CD14-positive monocyte (primary cell): ENCODE results near the gene ITGA11. TPM values are rescaled to one million over a fixed set of nuclear protein-coding genes. Genes with fewer than 3 reads are reported as not detected.

Experiments used
- DNase-seq, 3 donors: peaks; one replicate each; pipeline ENCODE4 v3.0.0-alpha.2; 2011 to 2022
- H2AFZ ChIP-seq: 2 replicates; pipeline ENCODE4 v1.6.0; 2012; ENCODE audit warnings: mild to moderate bottlenecking, low read depth, low read length, inconsistent platforms; ENCODE audit not compliant: insufficient read depth, poor library complexity, severe bottlenecking
- H3K27ac ChIP-seq, 2 donors: 1 replicate in 1 of 2; 2 replicates in 1 of 2; pipeline ENCODE4 v1.5.1; 2012 to 2013; ENCODE audit warnings: low read length in 2 of 2, control low read depth in 1 of 2, inconsistent platforms in 1 of 2, low read depth in 1 of 2, mild to moderate bottlenecking in 1 of 2
- H3K27me3 ChIP-seq, 2 donors: one replicate each; pipeline versions ENCODE4 v1.6.0 to v1.6.1; 2011 to 2013; ENCODE audit warnings: low read length in 2 of 2; ENCODE audit not compliant: control insufficient read depth in 2 of 2, insufficient read depth in 2 of 2
- H3K36me3 ChIP-seq, 2 donors: replicated peaks in 1 of 2; 1 replicate in 1 of 2; 2 replicates in 1 of 2; pipeline versions ENCODE4 v1.5.1 to v1.6.1; 2012 to 2013; ENCODE audit warnings: low read length in 2 of 2, control low read depth in 1 of 2, inconsistent platforms in 1 of 2, mild to moderate bottlenecking in 1 of 2; ENCODE audit not compliant: insufficient read depth in 2 of 2, control insufficient read depth in 1 of 2
- H3K4me1 ChIP-seq, 2 donors: 1 replicate in 1 of 2; 2 replicates in 1 of 2; pipeline versions ENCODE4 v1.5.1 to v1.6.1; 2012 to 2013; ENCODE audit warnings: low read length in 2 of 2, control low read depth in 1 of 2, inconsistent platforms in 1 of 2, mild to moderate bottlenecking in 1 of 2, moderate library complexity in 1 of 2; ENCODE audit not compliant: insufficient read depth in 2 of 2, control insufficient read depth in 1 of 2
- H3K4me2 ChIP-seq: replicated peaks from 2 replicates; pipeline ENCODE3; 2012; ENCODE audit warnings: low read length, moderate library complexity, mild to moderate bottlenecking; ENCODE audit not compliant: poor library complexity, severe bottlenecking; ENCODE audit errors: extremely low read depth
- H3K4me3 ChIP-seq, 3 experiments: fragments of 200-600 bp in 1 of 3; sonication (generic) in 1 of 3; replicated peaks in 1 of 3; 1 replicate in 2 of 3; 2 replicates in 1 of 3; pipeline ENCODE4 v1.5.1; 2011 to 2013; ENCODE audit warnings: low read length in 3 of 3, mild to moderate bottlenecking in 3 of 3, control low read depth in 2 of 3, low read depth in 2 of 3, inconsistent platforms in 1 of 3, moderate library complexity in 1 of 3
- H3K79me2 ChIP-seq: 2 replicates; pipeline ENCODE4 v1.6.0; 2012; ENCODE audit warnings: mild to moderate bottlenecking, control low read depth, inconsistent platforms, low read length, moderate library complexity; ENCODE audit not compliant: insufficient read depth
- H3K9ac ChIP-seq: 2 replicates; pipeline ENCODE4 v1.6.0; 2017; ENCODE audit warnings: low read length, mild to moderate bottlenecking; ENCODE audit not compliant: insufficient read depth, poor library complexity, severe bottlenecking
- H3K9me3 ChIP-seq, 2 donors: replicated peaks in 1 of 2; 1 replicate in 1 of 2; 2 replicates in 1 of 2; pipeline versions ENCODE4 v1.5.1 to v1.6.1; 2012 to 2013; ENCODE audit warnings: low read length in 2 of 2, control low read depth in 1 of 2; ENCODE audit not compliant: control insufficient read depth in 1 of 2, insufficient read depth in 1 of 2
- H4K20me1 ChIP-seq: 2 replicates; pipeline ENCODE4 v1.6.0; 2012; ENCODE audit warnings: mild to moderate bottlenecking, low read length, control low read depth, moderate library complexity; ENCODE audit not compliant: insufficient read depth
- H3K27ac Mint-ChIP-seq, 7 donors: one replicate each; pipeline ENCODE4 v1.8.0; 2020; ENCODE audit warnings: mild to moderate bottlenecking in 7 of 7, mixed read lengths in 7 of 7, moderate library complexity in 6 of 7, inconsistent platforms in 2 of 7
- H3K27me3 Mint-ChIP-seq, 3 donors: one replicate each; pipeline ENCODE4 v1.8.0; 2021 to 2022; ENCODE audit warnings: low read depth in 3 of 3, mild to moderate bottlenecking in 3 of 3, mixed read lengths in 3 of 3, moderate library complexity in 3 of 3, inconsistent platforms in 1 of 3
- H3K36me3 Mint-ChIP-seq, 2 donors: one replicate each; pipeline ENCODE4 v1.8.0; 2020; ENCODE audit warnings: mixed read lengths in 2 of 2, inconsistent platforms in 1 of 2, mild to moderate bottlenecking in 1 of 2
- H3K4me1 Mint-ChIP-seq: one replicate; pipeline ENCODE4 v1.8.0; 2020; ENCODE audit warnings: mild to moderate bottlenecking, mixed read lengths
- H3K4me3 Mint-ChIP-seq, 2 donors: one replicate each; pipeline ENCODE4 v1.8.0; 2020; ENCODE audit warnings: mild to moderate bottlenecking in 2 of 2, mixed read lengths in 2 of 2, moderate library complexity in 1 of 2
- H3K9me3 Mint-ChIP-seq, 7 donors: one replicate each; pipeline ENCODE4 v1.8.0; 2020 to 2022; ENCODE audit warnings: mixed read lengths in 7 of 7, mild to moderate bottlenecking in 6 of 7, moderate library complexity in 6 of 7, inconsistent platforms in 2 of 7
- WGBS: methylation state at CpG from one replicate; pipeline ENCODE4 v1.1.5; 2013; ENCODE audit warnings: missing lambda C conversion rate; ENCODE audit not compliant: insufficient coverage; 5-methylcytosine and 5-hydroxymethylcytosine counted together
- intact Hi-C, 2 donors: fragments of 100-400 bp; cut with micrococcal nuclease; formaldehyde crosslinking; loops; one replicate each; pipeline versions ENCODE4 v1.15.0 to v1.15.1; 2023
- polyA plus RNA-seq, 3 donors: library from polyadenylated mRNA; depleted of rRNA in 1 of 3; unstranded in 2 of 3; stranded (reverse) in 1 of 3; fragments of 300-500 nt in 2 of 3; fragments of >200 nt in 1 of 3; fragmentation: Illumina TruSeq in 2 of 3; gene quantifications; 1 replicate in 2 of 3; 2 replicates in 1 of 3; pipeline ENCODE4 v1.2.3, GENCODE V29; 2012 to 2021
- TF ChIP-seq, protein P1 (sequence below): fragments of 200-600 bp; IDR thresholded peaks from one replicate; pipeline ENCODE4 v1.8.0; 2022; ENCODE audit warnings: antibody characterized with exemption, mild to moderate bottlenecking

The ITGA11 gene
- polyA plus RNA-seq, 3 donors, result under 0.01 to 0.01 TPM; not detected in 1

DNA sequence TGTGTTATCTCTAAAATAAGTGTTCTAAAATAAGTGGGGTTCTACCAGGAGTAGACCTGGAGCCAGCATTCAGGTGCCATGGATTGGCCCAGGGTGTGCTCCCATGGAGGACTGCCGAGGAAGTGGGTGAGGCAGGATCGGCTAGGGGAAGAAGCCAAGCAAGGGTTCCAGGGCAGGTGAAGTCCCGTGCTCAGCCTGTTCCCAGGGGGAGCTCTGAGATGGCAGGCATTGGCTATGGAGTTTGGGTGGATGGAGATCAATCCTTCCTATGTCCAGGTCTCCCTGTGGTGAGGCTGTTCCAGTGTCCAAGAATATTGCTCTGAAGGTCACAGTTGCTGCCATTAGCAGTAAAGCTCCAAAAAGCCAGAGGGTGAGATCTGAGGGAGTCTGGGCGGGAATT, 46.9 kb upstream of the ITGA11 start:
- H3K4me1 Mint-ChIP-seq, result no peaks in the 10 kb centered on the region
- WGBS, result 100% methylated on average over 4 of the region's 4 CpGs
- no peak overlapping the region for H3K27ac Mint-ChIP-seq
- no peaks in the 10 kb centered on the region for H3K9me3 ChIP-seq
- peaks cover 0 to 5% (median 0%) of the 10 kb centered on the region in 3 donors for H3K27me3 Mint-ChIP-seq
- H3K79me2 ChIP-seq, result no peaks in the 10 kb centered on the region
- no peaks in the 10 kb centered on the region for H3K36me3 ChIP-seq
- TF ChIP-seq, protein P1, sequence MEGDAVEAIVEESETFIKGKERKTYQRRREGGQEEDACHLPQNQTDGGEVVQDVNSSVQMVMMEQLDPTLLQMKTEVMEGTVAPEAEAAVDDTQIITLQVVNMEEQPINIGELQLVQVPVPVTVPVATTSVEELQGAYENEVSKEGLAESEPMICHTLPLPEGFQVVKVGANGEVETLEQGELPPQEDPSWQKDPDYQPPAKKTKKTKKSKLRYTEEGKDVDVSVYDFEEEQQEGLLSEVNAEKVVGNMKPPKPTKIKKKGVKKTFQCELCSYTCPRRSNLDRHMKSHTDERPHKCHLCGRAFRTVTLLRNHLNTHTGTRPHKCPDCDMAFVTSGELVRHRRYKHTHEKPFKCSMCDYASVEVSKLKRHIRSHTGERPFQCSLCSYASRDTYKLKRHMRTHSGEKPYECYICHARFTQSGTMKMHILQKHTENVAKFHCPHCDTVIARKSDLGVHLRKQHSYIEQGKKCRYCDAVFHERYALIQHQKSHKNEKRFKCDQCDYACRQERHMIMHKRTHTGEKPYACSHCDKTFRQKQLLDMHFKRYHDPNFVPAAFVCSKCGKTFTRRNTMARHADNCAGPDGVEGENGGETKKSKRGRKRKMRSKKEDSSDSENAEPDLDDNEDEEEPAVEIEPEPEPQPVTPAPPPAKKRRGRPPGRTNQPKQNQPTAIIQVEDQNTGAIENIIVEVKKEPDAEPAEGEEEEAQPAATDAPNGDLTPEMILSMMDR, result no peak
- peaks cover 0 to 3% (median 0%) of the 10 kb centered on the region in 7 donors for H3K9me3 Mint-ChIP-seq
- no peak overlapping the region for H3K9ac ChIP-seq
- H3K27ac ChIP-seq, result no peak overlapping the region
- DNase-seq, result no peak
- H3K4me3 ChIP-seq, result no peak overlapping the region
- H3K27me3 ChIP-seq, result no peaks in the 10 kb centered on the region
- H2AFZ ChIP-seq, result no peak overlapping the region
- no peak overlapping the region for H3K4me2 ChIP-seq
- no peaks in the 10 kb centered on the region for H3K4me1 ChIP-seq
- H3K4me3 Mint-ChIP-seq, result no peak overlapping the region
- intact Hi-C loops, result no loop called here
- H4K20me1 ChIP-seq, result no peaks in the 10 kb centered on the region
- no peaks in the 10 kb centered on the region for H3K36me3 Mint-ChIP-seq

GRCh38 chr15:68475449-68475848, 43.5 kb upstream of the ITGA11 start:
- Histone ChIP-seq H3K79me2 (no peaks in the 10 kb centered on the region), H2AFZ (no peak overlapping the region), H3K9me3 (no peaks in the 10 kb centered on the region), H3K27me3 (no peaks in the 10 kb centered on the region), H3K36me3 (no peaks in the 10 kb centered on the region), H3K4me2 (no peak overlapping the region), H4K20me1 (no peaks in the 10 kb centered on the region), H3K27ac (no peak overlapping the region), H3K4me1 (no peaks in the 10 kb centered on the region), H3K4me3 (no peak overlapping the region), H3K9ac (no peak overlapping the region)
- H3K36me3 Mint-ChIP-seq, result no peaks in the 10 kb centered on the region
- DNase-seq, result no peak
- H3K27me3 Mint-ChIP-seq, result peaks cover 0 to 3% (median 0%) of the 10 kb centered on the region in 3 donors
- H3K4me1 Mint-ChIP-seq, result no peaks in the 10 kb centered on the region
- intact Hi-C loops, result no loop called here
- TF ChIP-seq, protein P1, result no peak
- H3K4me3 Mint-ChIP-seq, result no peak overlapping the region
- no peak overlapping the region for H3K27ac Mint-ChIP-seq
- peaks cover 0 to 3% (median 0%) of the 10 kb centered on the region in 7 donors for H3K9me3 Mint-ChIP-seq
